ENCODE results near the gene KRT3. TPM values are rescaled to one million over a fixed set of nuclear protein-coding genes. Genes with fewer than 3 reads are reported as not detected.

The KRT3 gene
- total RNA-seq, 1 experiment from 2014 or later = not detected

DNA sequence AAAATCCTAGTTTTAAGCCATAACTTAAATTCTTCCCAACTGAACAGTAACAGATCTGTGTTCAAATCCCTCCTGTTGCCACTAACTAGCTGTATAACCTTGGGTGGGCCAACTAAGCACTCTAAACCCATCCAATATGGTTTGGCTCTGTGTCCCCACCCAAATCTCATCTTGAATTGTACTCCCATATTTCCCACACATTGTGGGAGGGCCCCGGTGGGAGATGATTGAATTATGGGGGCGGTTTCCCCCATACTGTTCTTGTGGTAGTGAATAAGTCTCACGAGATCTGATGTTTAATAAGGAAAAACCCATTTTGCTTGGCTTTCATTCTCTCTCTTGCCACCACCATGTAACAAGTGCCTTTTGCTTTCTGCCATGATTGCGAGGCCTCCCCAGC lies 19.2 kb upstream of the KRT3 start:
- H3K27ac Mint-ChIP-seq (ENCODE audit: unreplicated experiment) = no peak overlapping the region
- BruUV-seq (replicated peaks) = no TSS peak
- H3K27me3 Mint-ChIP-seq (ENCODE audit: unreplicated experiment) = peaks cover 46% of the 10 kb centered on the region

DNA sequence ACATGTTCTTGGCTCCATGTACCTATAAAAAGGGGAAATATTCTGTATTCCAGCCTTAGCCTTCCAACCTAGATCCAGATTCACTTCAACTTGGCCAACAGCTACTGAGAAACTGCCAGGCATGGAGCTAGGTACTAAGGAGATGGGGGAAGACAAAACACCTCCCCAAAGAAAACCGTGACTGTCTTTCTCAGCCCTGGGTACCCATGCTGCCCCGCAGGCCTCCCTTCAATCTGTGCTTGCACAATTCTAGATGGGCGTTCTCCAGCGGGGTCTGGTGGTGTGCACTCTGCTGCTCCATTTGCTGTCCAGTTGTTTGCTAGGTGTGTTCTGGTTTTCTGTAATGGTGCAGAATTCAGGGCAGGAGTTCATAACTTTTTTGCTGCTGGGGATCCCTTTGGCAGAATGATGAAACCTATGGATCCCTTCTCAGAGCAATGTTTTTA lies 18.8 kb upstream of the KRT3 start:
- Mint-ChIP-seq H3K27me3 (ENCODE audit: unreplicated experiment) (peaks cover 46% of the 10 kb centered on the region), H3K9me3 (ENCODE audit: low read depth, unreplicated experiment) (no peaks in the 10 kb centered on the region), H3K4me1 (ENCODE audit: low read depth, unreplicated experiment) (peaks cover 8% of the 10 kb centered on the region), H3K27ac (ENCODE audit: unreplicated experiment) (no peak overlapping the region), H3K36me3 (ENCODE audit: insufficient read depth, unreplicated experiment) (no peaks in the 10 kb centered on the region), H3K4me3 (ENCODE audit: low read depth, unreplicated experiment) (no peak overlapping the region)
- intact Hi-C loops (cut with micrococcal nuclease; ENCODE audit: unreplicated experiment) = no loop called here
- TF ChIP-seq, protein P1, sequence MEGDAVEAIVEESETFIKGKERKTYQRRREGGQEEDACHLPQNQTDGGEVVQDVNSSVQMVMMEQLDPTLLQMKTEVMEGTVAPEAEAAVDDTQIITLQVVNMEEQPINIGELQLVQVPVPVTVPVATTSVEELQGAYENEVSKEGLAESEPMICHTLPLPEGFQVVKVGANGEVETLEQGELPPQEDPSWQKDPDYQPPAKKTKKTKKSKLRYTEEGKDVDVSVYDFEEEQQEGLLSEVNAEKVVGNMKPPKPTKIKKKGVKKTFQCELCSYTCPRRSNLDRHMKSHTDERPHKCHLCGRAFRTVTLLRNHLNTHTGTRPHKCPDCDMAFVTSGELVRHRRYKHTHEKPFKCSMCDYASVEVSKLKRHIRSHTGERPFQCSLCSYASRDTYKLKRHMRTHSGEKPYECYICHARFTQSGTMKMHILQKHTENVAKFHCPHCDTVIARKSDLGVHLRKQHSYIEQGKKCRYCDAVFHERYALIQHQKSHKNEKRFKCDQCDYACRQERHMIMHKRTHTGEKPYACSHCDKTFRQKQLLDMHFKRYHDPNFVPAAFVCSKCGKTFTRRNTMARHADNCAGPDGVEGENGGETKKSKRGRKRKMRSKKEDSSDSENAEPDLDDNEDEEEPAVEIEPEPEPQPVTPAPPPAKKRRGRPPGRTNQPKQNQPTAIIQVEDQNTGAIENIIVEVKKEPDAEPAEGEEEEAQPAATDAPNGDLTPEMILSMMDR (IDR thresholded peaks at IDR 0.05; ENCODE audit: unreplicated experiment) = no peak
- DNase-seq = no peak
- CTCF ChIA-PET = no interaction called here
- no TSS peak for BruUV-seq (replicated peaks)

More for the DNA sequence above, 19.2 kb upstream of the KRT3 start:
- TF ChIP-seq, protein P1 (IDR thresholded peaks at IDR 0.05; ENCODE audit: unreplicated experiment) = no peak
- H3K4me1 Mint-ChIP-seq (ENCODE audit: low read depth, unreplicated experiment) = peaks cover 8% of the 10 kb centered on the region
- no peak for DNase-seq
- H3K9me3 Mint-ChIP-seq (ENCODE audit: low read depth, unreplicated experiment) = no peaks in the 10 kb centered on the region
- CTCF ChIA-PET = no interaction called here
- intact Hi-C loops (cut with micrococcal nuclease; ENCODE audit: unreplicated experiment) = no loop called here
- no peaks in the 10 kb centered on the region for H3K36me3 Mint-ChIP-seq (ENCODE audit: insufficient read depth, unreplicated experiment)
- H3K4me3 Mint-ChIP-seq (ENCODE audit: low read depth, unreplicated experiment) = no peak overlapping the region

DNA sequence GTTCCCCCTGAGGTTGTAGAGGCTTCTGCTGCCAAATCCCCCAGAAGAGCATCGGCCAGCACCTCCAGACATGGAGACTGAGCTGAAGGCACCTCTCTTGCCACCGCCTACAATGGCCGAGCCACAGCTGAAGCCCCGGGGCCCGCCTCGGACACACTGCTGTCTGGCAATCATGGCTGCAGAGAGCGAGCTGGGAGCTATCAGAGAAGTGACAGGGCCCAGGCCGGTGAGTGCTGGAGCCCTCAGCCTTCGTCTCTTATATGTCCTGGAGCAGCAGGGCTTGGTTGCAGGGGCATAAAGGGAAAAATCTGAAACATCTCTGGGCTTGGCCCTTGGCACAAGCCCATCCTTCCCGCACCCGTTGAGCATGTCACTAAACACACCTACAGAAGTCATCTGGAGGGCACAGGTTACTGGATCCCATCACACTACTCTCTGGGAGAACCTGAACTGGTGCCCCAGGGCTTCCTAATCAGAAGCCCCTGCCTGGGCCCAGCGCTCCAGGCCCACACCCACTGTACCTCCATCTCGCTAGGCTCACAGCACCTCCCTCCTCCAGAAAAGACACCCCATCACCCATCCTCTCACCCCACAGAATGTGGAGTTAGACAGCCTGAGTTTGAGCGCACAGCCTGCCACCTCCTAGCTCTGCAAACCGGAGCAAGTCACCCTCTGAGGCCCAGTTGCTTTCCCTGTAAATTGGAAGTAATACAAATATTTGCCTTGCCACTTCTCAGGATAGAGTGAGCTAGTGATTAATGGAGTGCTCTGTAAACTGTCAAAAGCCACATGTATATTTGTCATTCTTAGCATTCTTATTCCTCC lies 18.2 kb upstream of the KRT3 start, which contains the start of gene KRT4:
KRT4 (minus strand) TSS at position 232 of the 825 bp plus-strand sequence; CDS start at position 174, 58 bp downstream.
- H3K27ac Mint-ChIP-seq (ENCODE audit: unreplicated experiment) = no peak within 1 kb of the TSS
- no peak for DNase-seq
- H3K9me3 Mint-ChIP-seq (ENCODE audit: low read depth, unreplicated experiment) = no peaks in the 10 kb centered on the region
- H3K27me3 Mint-ChIP-seq (ENCODE audit: unreplicated experiment) = peaks cover 46% of the 10 kb centered on the region
- TF ChIP-seq, protein P1 (IDR thresholded peaks at IDR 0.05; ENCODE audit: unreplicated experiment) = no peak
- no TSS peak for BruUV-seq (replicated peaks)
- CTCF ChIA-PET = no interaction called here
- peaks cover 8% of the 10 kb centered on the region for H3K4me1 Mint-ChIP-seq (ENCODE audit: low read depth, unreplicated experiment)
- intact Hi-C loops (cut with micrococcal nuclease; ENCODE audit: unreplicated experiment) = no loop called here
- H3K36me3 Mint-ChIP-seq (ENCODE audit: insufficient read depth, unreplicated experiment) = no peaks in the 10 kb centered on the region
- no peak within 1 kb of the TSS for H3K4me3 Mint-ChIP-seq (ENCODE audit: low read depth, unreplicated experiment)

DNA sequence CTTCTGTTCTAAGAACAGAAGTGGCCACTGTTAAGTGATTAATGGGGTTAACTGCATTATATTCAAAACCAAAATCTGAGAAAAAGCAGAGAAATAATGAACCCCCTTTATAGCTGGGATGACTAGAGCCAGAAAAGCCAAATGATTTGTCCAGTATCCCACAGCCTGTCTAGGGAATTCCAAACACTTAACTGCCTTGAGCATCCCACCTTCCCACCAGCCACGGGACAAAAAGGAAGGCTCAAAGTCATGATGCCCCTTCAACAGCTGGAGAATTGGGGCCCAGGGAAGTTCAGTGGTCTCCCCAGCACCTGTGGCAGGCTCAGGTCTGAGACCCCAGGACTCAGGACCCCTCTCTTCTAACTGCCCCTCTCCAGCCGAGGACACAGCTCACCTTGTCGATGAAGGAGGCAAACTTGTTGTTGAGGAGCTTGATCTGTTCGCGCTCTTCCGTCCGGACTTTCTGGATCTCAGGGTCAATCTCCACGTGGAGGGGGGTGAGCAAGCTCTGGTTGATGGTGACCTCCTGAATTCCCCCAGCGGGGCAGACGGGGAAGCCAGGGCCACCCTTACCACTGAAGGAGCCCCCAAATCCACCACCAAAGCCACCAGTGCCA lies 17.4 kb upstream of the KRT3 start:
- Mint-ChIP-seq H3K4me3 (ENCODE audit: low read depth, unreplicated experiment) (no peak overlapping the region), H3K27me3 (ENCODE audit: unreplicated experiment) (peaks cover 47% of the 10 kb centered on the region), H3K9me3 (ENCODE audit: low read depth, unreplicated experiment) (no peaks in the 10 kb centered on the region), H3K4me1 (ENCODE audit: low read depth, unreplicated experiment) (peaks cover 8% of the 10 kb centered on the region), H3K27ac (ENCODE audit: unreplicated experiment) (no peak overlapping the region), H3K36me3 (ENCODE audit: insufficient read depth, unreplicated experiment) (no peaks in the 10 kb centered on the region)
- no peak for DNase-seq
- CTCF ChIA-PET = no interaction called here
- no TSS peak for BruUV-seq (replicated peaks)
- intact Hi-C loops (cut with micrococcal nuclease; ENCODE audit: unreplicated experiment) = no loop called here
- TF ChIP-seq, protein P1 (IDR thresholded peaks at IDR 0.05; ENCODE audit: unreplicated experiment) = no peak
